C4-2B (cell line): ENCODE results near the gene GABRP.

Experiments
- ZFX ChIP-seq: fragments of 450-650 bp; IDR thresholded peaks from 2 replicates; pipeline ENCODE4 v1.6.1; 2017
- TF ChIP-seq, protein P1 (sequence below): fragments of 450-650 bp; conservative IDR thresholded peaks from 2 replicates; pipeline ENCODE4 v1.5.1; 2017; ENCODE audit warnings: mild to moderate bottlenecking

DNA sequence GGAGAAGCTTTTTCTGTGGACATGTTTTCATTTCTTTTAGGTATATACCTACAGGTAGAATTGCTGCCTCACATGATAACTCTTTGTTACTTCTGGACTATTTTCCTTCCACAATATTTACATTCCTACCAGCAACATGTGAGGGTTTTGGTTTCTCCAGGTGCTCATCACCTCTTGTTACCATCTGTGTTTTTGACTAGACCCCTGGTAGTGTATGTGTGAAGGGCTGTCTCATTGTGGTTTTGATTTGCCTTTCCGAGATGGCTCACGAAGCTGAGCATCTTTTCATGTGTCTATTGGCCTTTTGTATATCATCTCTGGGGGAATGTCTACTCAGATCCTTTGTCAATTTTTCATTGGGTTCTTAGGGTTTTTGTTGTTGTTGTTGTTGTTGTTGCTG, 61.1 kb downstream of the GABRP start:
- TF ChIP-seq, protein P1, sequence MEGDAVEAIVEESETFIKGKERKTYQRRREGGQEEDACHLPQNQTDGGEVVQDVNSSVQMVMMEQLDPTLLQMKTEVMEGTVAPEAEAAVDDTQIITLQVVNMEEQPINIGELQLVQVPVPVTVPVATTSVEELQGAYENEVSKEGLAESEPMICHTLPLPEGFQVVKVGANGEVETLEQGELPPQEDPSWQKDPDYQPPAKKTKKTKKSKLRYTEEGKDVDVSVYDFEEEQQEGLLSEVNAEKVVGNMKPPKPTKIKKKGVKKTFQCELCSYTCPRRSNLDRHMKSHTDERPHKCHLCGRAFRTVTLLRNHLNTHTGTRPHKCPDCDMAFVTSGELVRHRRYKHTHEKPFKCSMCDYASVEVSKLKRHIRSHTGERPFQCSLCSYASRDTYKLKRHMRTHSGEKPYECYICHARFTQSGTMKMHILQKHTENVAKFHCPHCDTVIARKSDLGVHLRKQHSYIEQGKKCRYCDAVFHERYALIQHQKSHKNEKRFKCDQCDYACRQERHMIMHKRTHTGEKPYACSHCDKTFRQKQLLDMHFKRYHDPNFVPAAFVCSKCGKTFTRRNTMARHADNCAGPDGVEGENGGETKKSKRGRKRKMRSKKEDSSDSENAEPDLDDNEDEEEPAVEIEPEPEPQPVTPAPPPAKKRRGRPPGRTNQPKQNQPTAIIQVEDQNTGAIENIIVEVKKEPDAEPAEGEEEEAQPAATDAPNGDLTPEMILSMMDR: no peak
- TF ChIP-seq ZFX: no peak
